NOMO-1 (cell line): Measurements from ENCODE around the gene PODXL2.
"Not testable (repeated sequence)": the region's sequence is repeated elsewhere in the genome, so short reads cannot be mapped to it uniquely, and the experiment has no call there.

Source experiments
- DNase-seq, 2 experiments: peaks; one replicate each; lab custom pipeline; 2025; ENCODE audit not compliant: unreplicated experiment in 2 of 2; lab: John Stamatoyannopoulos, UW

PODXL2 gene

DNA sequence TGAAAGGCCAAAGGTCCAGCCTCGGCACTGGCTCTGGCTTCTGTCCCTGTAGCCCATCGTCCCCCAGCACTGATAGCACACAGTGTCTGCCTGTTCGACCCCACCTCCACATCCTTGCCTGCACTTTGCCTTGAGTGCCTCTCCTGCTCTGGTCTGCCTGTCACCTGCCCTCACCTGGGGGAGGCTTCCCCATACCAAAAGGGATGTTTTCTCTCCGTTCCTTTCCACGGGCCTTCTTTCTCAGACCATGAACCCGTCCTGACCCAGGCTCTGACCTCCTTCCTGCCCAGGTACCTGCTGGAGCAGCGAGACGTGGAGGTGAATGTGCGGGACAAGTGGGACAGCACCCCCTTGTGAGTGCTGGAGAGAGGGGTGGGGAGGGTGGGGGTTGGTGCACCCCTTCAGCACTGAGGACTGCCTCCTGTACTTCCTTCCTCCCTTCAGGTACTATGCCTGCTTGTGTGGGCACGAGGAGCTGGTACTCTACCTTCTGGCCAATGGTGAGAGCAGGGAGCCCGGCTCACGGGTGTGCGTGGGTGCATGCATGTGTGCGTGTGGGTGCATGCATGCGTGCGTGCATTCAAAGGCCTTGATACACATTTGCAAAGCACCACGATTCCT lies 45.2 kb downstream of the PODXL2 start:
- no peak for DNase-seq

DNA sequence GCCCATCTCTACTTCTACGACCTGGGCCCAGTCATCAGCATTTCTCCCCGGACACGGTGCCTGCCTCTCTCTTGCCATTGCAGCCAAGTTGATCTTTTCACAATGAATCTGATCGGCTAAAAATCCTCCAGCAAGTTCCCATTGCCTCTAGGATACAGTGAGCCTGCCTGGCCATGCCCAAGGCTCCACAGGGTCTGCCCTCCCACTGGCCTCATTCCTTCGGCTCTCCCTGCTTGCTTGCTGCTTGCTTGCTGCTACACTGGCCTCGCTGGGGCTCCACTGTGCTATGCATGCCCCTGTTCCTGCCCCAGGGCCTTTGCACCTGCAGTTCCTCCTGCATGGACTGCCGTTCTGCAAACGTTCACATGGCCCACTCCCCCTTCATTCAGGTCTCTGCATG lies 45.8 kb downstream of the PODXL2 start:
- no peak for DNase-seq

DNA sequence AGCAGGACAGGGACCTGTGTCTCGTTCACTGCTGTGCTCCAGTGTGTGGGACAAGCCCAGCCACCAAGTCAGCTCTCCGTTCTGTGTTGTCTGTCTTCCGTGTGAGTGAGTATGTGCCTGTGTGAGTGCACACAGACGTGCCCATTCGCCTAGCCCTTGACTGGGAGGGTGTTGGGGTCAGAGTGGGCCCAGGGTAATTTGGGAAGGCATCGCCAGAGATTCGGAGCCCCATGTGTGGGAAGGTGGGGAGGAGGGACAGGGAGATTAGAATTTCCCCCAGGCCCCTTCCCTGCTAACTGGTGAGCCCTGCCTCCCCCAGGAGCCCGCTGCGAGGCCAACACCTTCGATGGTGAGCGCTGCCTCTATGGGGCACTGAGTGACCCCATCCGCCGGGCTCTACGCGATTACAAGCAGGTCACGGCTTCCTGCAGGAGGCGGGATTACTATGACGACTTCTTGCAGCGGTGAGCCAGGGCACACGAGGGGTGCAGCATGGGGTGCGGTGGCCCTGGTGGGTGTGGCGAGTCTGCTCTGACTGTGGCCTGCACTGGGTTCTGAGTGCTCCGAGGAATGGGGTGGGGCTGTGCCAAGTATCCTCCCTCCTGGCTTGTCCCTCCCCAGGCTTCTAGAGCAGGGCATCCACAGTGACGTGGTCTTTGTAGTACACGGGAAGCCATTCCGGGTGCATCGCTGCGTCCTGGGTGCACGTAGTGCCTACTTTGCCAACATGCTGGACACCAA lies 46.8 kb downstream of the PODXL2 start:
- no peak for DNase-seq

DNA sequence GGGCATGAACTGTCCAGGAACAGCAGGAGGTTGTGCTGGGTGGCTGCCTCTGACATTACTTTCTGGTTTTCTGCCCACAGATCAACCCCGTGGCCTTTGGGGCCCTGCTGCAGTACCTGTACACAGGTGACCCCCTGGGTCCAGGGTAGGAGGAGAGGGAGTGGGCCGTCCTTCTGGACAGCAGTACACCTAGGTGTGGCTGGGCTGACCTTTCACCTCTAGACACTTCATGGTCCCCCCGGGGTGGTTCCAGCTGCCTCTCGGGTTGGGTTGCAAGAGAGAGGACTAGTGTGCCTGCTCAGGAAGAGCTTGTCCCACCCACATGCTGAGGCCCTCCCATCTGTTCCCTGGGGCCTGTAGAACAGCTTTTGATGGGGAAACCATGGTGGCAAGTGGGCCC lies 47.5 kb downstream of the PODXL2 start:
- no peak for DNase-seq

DNA sequence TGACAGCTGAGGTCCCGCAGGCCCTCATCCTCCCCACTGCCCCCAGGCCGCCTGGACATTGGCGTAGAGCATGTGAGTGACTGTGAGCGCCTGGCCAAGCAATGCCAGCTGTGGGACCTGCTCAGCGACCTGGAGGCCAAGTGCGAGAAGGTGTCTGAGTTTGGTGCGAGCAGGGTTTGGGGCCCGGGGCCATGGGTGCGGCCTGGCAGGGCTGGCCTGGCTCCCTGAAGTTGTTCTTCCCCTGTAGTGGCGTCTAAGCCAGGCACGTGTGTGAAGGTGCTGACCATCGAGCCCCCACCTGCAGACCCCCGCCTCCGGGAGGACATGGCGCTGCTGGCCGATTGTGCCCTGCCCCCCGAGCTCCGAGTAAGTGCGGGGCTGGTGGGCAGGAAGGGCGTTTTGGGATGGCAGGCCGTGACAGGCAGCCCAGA lies 48.0 kb downstream of the PODXL2 start:
- no peak for DNase-seq

DNA sequence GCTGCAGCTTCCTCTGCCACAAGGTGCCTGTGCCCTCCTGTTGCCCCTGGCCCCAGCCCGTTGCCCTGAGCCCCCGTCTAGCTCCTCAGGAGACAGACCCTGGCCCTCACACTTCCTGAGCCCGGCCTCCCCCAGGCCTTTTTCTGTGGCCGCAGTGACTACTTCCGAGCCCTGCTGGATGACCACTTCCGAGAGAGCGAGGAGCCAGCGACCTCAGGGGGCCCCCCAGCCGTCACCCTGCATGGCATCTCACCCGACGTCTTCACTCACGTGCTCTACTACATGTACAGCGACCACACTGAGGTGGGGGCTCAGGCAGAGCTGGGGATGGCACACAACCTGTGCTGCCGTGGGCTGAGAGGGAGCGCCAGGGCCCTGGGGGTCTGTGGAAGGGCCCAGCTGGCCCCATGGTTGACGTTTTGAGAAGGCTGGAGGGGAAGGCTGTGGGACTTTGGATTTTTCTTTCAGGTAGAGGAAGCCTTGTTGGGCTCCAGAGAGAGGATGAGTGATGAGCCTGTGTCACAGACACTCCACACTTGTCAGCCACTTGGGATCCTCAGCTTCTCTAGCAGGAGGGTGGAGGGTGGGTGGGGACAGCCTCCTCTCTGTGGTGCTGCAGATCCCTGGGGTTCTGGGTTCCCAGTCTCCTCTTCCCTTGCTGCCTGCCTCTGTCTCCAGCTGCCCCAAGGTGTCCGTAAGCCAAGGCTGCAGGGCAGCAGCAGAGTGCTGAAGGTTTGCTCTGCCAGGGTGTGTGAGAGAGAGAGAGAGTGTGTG lies 48.7 kb downstream of the PODXL2 start:
- no peak for DNase-seq

DNA sequence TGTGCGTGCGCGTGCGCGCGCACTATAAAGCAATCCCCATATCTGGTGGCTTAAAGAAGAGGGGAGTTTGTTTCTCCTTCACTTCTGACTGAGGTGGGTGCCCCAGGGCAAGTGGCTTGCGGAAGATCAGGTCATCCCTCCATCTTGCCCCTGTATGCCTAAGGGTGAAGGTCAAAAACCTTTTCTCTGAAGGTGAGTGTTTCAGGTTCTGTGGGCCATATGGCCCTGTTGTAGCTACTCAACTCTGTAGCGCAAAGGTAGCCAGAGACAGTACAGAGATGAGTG lies 49.3 kb downstream of the PODXL2 start:
- no peak for DNase-seq

DNA sequence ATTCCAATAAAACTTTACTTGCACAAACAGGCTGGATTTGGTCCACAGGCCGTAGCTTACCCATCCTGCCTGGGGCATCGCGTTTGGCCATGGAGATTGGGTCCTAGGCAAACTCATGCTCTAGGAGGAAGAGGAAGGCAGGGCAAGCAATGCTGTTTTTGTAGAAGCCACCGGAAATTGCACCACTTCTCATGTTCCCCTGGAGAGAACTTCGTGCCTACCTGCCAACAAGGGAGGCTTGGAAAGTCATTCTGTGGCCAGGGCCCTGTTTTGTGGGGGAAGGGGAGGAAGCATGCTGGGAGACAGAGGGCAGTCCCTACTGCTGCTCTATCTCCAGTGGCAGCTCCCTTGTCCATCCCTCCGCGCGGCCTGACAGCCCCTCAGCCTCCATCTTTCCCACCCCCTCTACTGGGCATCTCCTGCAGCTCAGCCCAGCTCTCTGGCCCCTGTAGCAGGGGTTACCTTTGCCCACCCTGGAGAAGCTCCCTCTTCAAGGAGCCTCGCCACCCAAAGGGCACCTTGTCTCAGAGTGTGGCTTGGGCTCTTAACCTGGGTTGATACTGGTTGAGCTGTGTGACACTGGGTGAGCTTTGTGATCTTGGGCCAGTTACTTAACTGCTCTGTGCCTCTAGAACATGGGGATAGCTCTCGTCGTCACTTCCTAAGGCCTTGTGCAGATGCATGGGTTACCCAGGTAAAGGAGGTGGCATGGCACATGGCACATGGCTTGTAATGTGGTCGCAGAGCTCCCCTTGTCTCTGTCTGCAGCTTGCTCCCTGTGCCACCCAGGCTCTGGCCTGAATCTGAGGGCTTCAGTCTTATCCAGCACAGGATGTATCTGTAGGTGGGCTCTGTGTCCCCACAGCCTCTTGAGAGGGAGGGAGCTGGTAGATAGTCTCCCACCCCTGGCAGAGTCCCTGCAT lies 49.9 kb downstream of the PODXL2 start:
- DNase-seq: peak; percentile 81 to 90

DNA sequence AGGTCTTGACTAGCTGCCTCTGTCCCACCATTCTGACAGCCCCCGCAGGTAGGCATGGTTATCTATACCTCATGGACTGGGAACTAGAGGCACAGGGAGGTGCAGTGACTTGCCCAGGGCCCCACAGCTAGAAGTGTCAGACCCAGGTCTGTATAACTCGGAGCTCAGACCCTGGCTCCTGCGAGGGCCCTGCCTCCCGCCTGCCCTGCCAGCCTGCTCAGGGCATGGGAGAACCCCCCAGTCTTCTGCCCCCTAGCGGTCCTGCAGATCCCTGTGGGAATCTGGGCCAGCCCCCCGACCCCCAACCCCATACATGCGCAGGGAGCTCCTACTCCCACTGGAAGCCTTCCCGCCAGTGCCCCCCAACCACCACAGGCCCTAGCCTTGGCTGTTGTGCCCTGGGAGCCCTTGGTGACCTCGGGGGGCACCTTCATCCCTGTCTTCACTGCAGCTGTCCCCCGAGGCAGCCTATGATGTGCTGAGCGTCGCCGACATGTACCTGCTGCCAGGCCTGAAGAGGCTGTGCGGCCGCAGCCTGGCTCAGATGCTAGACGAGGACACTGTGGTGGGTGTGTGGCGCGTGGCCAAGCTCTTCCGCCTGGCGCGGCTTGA lies 50.7 kb downstream of the PODXL2 start:
- DNase-seq: no peak

DNA sequence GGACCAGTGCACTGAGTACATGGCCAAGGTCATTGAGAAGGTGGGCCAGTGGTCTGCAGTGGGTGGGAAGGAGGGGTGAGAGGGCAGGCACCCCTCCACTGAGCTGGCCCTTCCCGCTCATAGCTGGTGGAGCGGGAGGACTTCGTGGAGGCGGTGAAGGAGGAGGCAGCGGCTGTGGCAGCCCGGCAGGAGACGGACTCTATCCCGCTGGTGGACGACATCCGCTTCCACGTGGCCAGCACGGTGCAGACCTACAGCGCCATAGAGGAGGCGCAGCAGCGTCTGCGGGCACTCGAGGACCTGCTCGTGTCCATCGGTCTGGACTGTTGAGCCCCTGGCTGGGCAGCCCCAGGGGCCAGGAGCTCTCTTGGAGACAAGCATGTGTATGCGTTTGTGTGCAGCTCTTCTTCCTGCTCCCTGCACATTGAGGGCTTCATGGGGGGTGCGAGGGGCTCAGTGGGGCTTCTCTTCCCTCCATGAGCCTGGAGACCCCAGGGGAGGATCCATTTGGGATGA lies 51.2 kb downstream of the PODXL2 start:
- DNase-seq: no peak

DNA sequence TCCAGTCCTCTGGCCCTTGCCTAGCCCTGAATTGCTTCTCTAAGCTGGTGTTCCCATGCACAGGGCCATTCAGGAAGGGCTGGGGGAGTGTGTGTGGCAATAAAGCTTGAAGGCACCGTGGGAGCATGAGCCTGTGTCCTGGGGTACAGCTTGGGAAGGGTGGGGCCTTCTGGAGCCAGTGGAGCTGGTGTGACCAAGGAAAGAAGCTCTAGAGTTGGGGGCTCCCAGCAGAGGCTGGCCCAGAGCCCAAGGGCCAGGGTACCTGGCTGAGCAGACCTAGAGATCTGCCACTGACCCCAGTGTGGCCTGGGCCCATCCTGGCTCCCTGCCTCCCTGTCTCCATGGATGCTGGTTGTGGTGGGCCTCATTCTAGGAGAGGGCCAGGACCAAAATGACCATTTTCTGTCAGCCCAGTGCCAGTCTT lies 51.8 kb downstream of the PODXL2 start:
- DNase-seq: no peak

DNA sequence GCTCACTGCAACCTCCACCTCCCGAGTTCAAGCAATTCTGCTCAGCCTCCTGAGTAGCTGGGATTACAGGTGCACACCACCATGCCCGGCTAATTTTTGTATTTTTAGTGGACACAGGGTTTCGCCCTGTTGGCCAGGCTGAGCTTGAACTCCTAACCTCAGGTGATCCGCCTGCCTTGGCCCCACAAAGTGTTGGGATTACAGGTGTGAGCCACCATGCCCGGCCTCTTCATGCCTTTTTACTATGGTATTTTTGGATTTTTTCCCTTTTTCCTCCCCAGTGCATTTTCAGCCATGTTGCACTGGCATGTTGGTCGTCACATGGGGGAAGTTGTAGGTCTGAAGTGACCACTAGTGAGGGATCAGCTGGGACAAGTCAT lies 53.2 kb downstream of the PODXL2 start:
- DNase-seq: not testable (repeated sequence)

DNA sequence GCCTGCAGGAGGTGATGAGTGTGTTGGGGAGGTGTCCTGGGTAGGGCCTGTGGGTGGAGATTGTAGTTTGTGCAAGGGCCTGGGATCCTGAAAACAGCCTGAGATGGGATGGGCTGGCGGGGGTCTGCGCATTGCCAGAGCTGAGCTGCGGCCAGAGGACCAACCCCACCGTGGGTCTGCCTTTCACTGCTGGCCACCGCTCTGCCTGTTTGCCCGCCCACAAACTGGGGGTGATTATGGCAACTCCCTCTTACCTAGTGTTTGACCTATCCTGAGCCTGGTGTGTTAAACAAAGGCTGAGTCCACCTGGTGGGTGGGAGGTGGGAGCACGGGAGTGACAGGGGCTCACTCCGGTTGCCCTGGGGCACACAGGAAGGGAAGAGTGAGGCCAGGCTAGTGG lies 53.6 kb downstream of the PODXL2 start:
- no peak for DNase-seq

DNA sequence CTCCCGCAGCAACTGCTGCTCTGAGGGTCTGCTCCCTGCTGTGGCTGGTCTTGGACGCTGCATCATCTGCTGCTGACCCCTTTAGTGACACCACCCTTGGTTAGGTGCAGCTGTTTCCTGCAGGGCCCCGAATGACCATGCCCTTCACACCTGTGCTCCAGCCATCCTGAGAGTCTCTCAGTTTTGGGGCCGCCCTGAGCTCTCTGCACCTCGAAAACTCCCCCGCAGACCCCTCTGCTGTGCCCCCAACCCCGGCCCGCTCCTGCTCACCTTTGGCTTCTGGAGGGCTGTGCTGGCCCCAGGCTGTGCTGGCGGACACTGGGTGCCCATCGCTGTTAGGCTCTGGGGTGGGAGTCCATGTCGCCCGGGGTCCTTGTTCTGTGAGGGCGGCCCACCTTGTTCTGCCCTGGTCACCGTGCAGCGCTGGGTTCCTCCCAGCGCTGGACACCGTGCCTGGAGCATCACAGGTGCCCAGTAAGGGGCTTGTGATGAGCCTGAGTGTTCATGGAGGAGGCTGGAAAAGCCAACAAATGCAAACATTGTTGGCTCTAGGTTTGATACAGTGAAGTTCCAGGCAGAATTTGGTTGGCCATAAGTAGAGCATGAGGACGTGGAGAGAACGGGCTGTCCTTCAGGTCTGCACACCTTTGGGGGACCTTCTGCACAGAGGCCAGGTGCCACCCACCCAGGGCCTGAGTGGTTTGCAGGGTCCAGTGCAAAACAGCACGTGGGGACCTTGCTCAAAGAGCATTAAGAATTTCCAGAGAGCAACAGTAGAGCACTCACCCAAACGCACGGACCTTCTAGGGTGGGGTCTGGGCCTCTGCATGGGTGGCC lies 56.1 kb downstream of the PODXL2 start:
- DNase-seq: no peak

DNA sequence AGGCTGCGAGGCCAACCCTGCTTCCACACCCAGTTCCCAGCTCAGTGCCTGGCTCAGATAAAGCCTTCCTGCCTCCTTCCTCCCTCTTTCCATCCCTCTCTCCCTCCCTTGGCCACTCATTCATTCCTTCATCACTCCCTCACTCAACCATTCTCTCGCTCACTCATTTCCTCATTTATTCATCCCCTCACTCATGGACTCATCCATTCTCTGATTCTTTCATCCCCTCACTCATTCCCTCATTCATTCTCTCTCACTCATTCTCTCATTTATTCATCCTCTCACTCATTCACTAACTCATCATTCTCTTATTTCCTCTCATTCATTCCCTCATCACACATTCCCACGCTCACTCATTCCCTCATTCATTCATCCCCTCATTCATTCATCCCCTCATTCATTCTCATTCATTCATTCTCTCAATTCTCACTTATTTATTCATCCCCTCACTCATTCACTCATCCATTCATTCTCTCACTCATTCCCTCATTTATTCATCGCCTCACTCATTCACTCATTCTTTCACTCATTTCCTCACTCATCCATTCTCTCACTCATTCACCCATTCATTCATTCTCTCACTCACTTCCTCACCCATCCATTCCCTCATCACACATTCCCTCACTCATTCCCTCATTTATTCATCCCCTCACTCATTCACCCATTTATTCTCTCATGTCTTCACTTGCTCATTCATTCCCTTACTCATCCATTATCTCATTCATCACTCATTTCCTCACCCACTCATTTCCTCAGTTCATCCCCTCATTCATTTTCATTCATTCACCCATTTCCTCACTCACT lies 56.9 kb downstream of the PODXL2 start:
- DNase-seq: no peak

DNA sequence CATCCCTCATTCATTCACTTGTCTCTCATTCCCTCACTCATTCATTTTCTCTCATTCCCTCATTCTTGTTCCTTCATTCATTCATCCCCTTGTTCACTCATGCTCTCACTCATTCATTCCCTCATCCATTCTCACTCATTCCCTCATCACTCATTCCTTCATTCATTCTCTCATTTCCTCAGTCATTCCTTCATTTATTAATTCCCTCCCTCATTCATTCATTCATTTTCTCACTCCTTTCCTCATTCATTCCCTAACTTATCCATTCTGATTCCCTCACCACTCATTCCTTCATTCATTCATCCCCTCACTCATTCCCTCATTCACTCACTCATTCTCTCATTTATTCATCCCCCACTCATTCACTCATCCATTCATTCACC lies 57.5 kb downstream of the PODXL2 start:
- DNase-seq: no peak

DNA sequence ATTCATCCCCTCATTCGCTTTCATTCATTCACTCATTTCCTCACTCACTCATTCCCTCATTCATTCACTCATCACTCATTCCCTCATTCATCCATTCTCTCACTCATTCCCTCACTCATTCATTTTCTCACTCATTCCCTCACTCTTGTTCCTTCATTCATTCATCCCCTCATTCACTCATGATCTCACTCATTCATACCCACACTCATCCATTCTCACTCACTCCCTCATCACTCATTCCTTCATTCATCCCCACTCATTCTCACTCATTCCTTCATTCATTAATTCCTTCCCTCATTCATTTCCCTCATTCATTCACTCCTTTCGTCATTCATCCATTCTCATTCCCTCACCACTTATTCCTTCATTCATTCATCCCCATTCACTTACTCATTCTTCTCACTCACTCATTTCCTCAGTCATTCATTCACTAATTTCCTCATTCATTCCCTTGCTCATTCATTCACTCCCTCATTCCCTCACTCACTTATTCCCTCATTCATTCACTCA lies 58.3 kb downstream of the PODXL2 start:
- no peak for DNase-seq

DNA sequence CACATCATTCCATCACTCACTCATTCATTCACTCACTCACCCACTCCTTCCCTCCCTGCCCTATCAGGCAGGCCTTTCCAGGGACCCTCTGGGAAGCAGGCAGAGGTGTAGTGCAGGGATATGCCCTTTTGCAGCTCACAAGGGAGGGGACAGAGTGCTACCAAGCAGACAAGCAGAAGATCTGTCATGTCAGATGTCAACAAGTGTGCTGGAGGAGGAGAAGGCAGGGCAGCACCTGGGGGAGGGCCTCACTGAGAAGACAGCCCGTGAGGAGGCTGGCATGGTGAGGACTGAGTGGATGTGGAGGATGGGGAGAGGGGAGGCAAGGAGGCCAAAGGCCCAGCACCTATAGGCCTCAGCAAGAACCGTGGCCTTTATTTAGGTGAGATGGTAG lies 59.0 kb downstream of the PODXL2 start:
- no peak for DNase-seq
